Osteoblast (primary cell): ENCODE measurements around the gene S100Z. TPM values are rescaled to one million over a fixed set of nuclear protein-coding genes. Genes with fewer than 3 reads are reported as not detected.

Source experiments
- DNase-seq: peaks from one replicate; pipeline ENCODE4 v3.0.0; 2011; ENCODE audit warnings: low spot score, mixed read lengths; ENCODE audit not compliant: insufficient read length; ENCODE audit errors: missing footprints
- H2AFZ ChIP-seq: 2 replicates; pipeline ENCODE4 v1.6.0; 2011; ENCODE audit warnings: mild to moderate bottlenecking, low read length
- H3K27ac ChIP-seq: 2 replicates; pipeline ENCODE4 v1.5.1; 2011; ENCODE audit warnings: mild to moderate bottlenecking, low read depth, low read length, moderate library complexity
- H3K27me3 ChIP-seq: 2 replicates; pipeline ENCODE4 v1.6.0; 2012; ENCODE audit warnings: mild to moderate bottlenecking, control low read depth, inconsistent platforms, low read length, moderate library complexity; ENCODE audit not compliant: insufficient read depth
- H3K36me3 ChIP-seq: 2 replicates; pipeline ENCODE4 v1.5.1; 2011; ENCODE audit warnings: mild to moderate bottlenecking, low read length, control low read depth, moderate library complexity; ENCODE audit not compliant: insufficient read depth
- H3K4me1 ChIP-seq: 2 replicates; pipeline ENCODE4 v1.5.1; 2011; ENCODE audit warnings: mild to moderate bottlenecking, low read length, control low read depth, moderate library complexity; ENCODE audit not compliant: insufficient read depth
- H3K4me2 ChIP-seq: 2 replicates; pipeline ENCODE4 v1.6.0; 2011; ENCODE audit warnings: mild to moderate bottlenecking, low read length; ENCODE audit not compliant: insufficient read depth
- H3K4me3 ChIP-seq: fragments of 200-600 bp; sonication (generic); 3 replicates; pipeline ENCODE4 v1.5.1; 2012; ENCODE audit warnings: mild to moderate bottlenecking, low read length, inconsistent platforms; ENCODE audit not compliant: insufficient read depth
- H3K79me2 ChIP-seq: 2 replicates; pipeline ENCODE4 v1.6.0; 2012; ENCODE audit warnings: mild to moderate bottlenecking, low read length, control low read depth, inconsistent platforms; ENCODE audit not compliant: insufficient read depth
- H3K9me3 ChIP-seq: 2 replicates; pipeline ENCODE4 v1.5.1; 2011; ENCODE audit warnings: low read depth, low read length, control low read depth
- H4K20me1 ChIP-seq: 2 replicates; pipeline ENCODE4 v1.6.0; 2012; ENCODE audit warnings: mild to moderate bottlenecking, low read length, control low read depth; ENCODE audit not compliant: insufficient read depth
- CTCF ChIP-seq: IDR thresholded peaks from 2 replicates; pipeline ENCODE4 v1.5.1; 2011; ENCODE audit warnings: mild to moderate bottlenecking, low read depth, low read length, moderate library complexity; ENCODE audit errors: extremely low read depth
- total RNA-seq: library from RNA; depleted of rRNA; stranded (reverse); fragments of >200 nt; gene quantifications from 2 replicates; pipeline ENCODE4 v1.2.3, GENCODE V29; 2012

The S100Z gene
- total RNA-seq, 1 donor: not detected

GRCh38 chr5:76952795-76953536, 103.2 kb downstream of the S100Z start, which contains the start of gene CRHBP:
CRHBP (plus strand) TSS chr5:76953045; CDS start chr5:76953135, 90 bp downstream.
- peak within 1 kb of the TSS; percentile 55 for H3K4me3 ChIP-seq
- peak within 1 kb of the TSS; percentile 28 for H3K4me2 ChIP-seq
- no peak for DNase-seq

GRCh38 chr5:76953551-76954382, 104.0 kb downstream of the S100Z start:
- Histone ChIP-seq H3K79me2 (no peaks in the 10 kb centered on the region), H3K27ac (no peak overlapping the region), H3K4me2 (peak overlapping the region; percentile 28), H3K9me3 (no peaks in the 10 kb centered on the region), H4K20me1 (no peaks in the 10 kb centered on the region), H3K4me3 (peak overlapping the region; percentile 55), H3K4me1 (peaks cover 4% of the 10 kb centered on the region), H2AFZ (peak overlapping the region; percentile 56), H3K36me3 (no peaks in the 10 kb centered on the region), H3K27me3 (peaks cover 45% of the 10 kb centered on the region)
- DNase-seq: peak; percentile 58
- no peak for TF ChIP-seq CTCF

More at GRCh38 chr5:76952795-76953536, 103.2 kb downstream of the S100Z start, which contains the start of gene CRHBP:
- Histone ChIP-seq H4K20me1 (no peaks in the 10 kb centered on the region), H3K27ac (no peak within 1 kb of the TSS), H3K79me2 (no peaks in the 10 kb centered on the region), H2AFZ (peak within 1 kb of the TSS; percentile 56), H3K36me3 (no peaks in the 10 kb centered on the region), H3K9me3 (no peaks in the 10 kb centered on the region), H3K27me3 (peaks cover 45% of the 10 kb centered on the region), H3K4me1 (no peaks in the 10 kb centered on the region)
- no peak for TF ChIP-seq CTCF

GRCh38 chr5:76954383-76954763, 104.6 kb downstream of the S100Z start:
- Histone ChIP-seq H3K27ac (no peak overlapping the region), H3K79me2 (no peaks in the 10 kb centered on the region), H3K4me3 (peak overlapping the region; percentile 55), H3K27me3 (peaks cover 45% of the 10 kb centered on the region), H3K4me2 (peak overlapping the region; percentile 28), H3K36me3 (no peaks in the 10 kb centered on the region), H3K9me3 (no peaks in the 10 kb centered on the region), H3K4me1 (peaks cover 10% of the 10 kb centered on the region), H2AFZ (peak overlapping the region; percentile 56), H4K20me1 (no peaks in the 10 kb centered on the region)
- DNase-seq: no peak
- no peak for TF ChIP-seq CTCF

- Histone ChIP-seq H3K36me3 (no peaks in the 10 kb centered on the region), H3K27ac (no peak overlapping the region), H2AFZ (no peak overlapping the region), H3K4me1 (peaks cover 12% of the 10 kb centered on the region), H3K27me3 (peaks cover 47% of the 10 kb centered on the region), H3K4me3 (no peak overlapping the region), H3K79me2 (no peaks in the 10 kb centered on the region), H3K4me2 (no peak overlapping the region), H3K9me3 (no peaks in the 10 kb centered on the region), H4K20me1 (no peaks in the 10 kb centered on the region)
- no peak for DNase-seq
- no peak for TF ChIP-seq CTCF
Measured at GRCh38 chr5:76956033-76956432, 106.2 kb downstream of the S100Z start.
